Endothelial cell of umbilical vein (primary cell): ENCODE results near the gene VSX1.

Experiments used
- EZH2 ChIP-seq: IDR thresholded peaks from 2 replicates; pipeline ENCODE4 v1.6.1; 2012; ENCODE audit warnings: borderline replicate concordance, low read depth, mild to moderate bottlenecking, moderate library complexity, low read length, inconsistent platforms; ENCODE audit not compliant: severe bottlenecking
- FOS ChIP-seq: IDR thresholded peaks from 2 replicates; pipeline ENCODE4 v1.6.1; 2011; ENCODE audit warnings: mild to moderate bottlenecking, low read length, moderate library complexity, borderline replicate concordance; ENCODE audit not compliant: insufficient read depth
- MYC ChIP-seq: IDR thresholded peaks from one replicate; pipeline ENCODE4 v1.6.1; 2011; ENCODE audit warnings: mild to moderate bottlenecking, low read depth, low read length
- POLR2A ChIP-seq: IDR thresholded peaks from 2 replicates; pipeline ENCODE4 v1.6.1; 2012; ENCODE audit warnings: low read depth, mild to moderate bottlenecking, control low read depth, low read length
- TF ChIP-seq, protein P1 (sequence below), 2 donors: IDR thresholded peaks; 1 replicate in 1 of 2; 2 replicates in 1 of 2; pipeline ENCODE4 v1.5.1; 2011; ENCODE audit warnings: low read length in 2 of 2, mild to moderate bottlenecking in 2 of 2, moderate library complexity in 2 of 2, control low read depth in 1 of 2, inconsistent platforms in 1 of 2, low read depth in 1 of 2; ENCODE audit not compliant: insufficient read depth in 1 of 2; ENCODE audit errors: extremely low read depth in 1 of 2
- TF ChIP-seq, protein P2 (sequence below): IDR thresholded peaks from 2 replicates; pipeline ENCODE4 v1.6.1; 2011; ENCODE audit not compliant: insufficient read depth, insufficient read length

GRCh38 chr20:25090492-25091429, 8.8 kb upstream of the VSX1 start:
- TF ChIP-seq, protein P1, sequence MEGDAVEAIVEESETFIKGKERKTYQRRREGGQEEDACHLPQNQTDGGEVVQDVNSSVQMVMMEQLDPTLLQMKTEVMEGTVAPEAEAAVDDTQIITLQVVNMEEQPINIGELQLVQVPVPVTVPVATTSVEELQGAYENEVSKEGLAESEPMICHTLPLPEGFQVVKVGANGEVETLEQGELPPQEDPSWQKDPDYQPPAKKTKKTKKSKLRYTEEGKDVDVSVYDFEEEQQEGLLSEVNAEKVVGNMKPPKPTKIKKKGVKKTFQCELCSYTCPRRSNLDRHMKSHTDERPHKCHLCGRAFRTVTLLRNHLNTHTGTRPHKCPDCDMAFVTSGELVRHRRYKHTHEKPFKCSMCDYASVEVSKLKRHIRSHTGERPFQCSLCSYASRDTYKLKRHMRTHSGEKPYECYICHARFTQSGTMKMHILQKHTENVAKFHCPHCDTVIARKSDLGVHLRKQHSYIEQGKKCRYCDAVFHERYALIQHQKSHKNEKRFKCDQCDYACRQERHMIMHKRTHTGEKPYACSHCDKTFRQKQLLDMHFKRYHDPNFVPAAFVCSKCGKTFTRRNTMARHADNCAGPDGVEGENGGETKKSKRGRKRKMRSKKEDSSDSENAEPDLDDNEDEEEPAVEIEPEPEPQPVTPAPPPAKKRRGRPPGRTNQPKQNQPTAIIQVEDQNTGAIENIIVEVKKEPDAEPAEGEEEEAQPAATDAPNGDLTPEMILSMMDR (IDR thresholded peaks at IDR 0.05; ENCODE audit: extremely low read depth in 1 of 2, insufficient read depth in 1 of 2, low read depth in 1 of 2, low read length in 2 of 2), result no peak
- TF ChIP-seq POLR2A, result no peak
- TF ChIP-seq, protein P2, sequence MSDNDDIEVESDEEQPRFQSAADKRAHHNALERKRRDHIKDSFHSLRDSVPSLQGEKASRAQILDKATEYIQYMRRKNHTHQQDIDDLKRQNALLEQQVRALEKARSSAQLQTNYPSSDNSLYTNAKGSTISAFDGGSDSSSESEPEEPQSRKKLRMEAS, result no peak
- TF ChIP-seq EZH2, result no peak
- no peak for TF ChIP-seq MYC
- no peak for TF ChIP-seq FOS
